CD8-positive, alpha-beta memory T cell (primary cell): Measurements from ENCODE around the gene CTRL. TPM values are rescaled to one million over a fixed set of nuclear protein-coding genes. Genes with fewer than 3 reads are reported as not detected.

Experiments used
- CTCF ChIA-PET: fragments of 350-600 bp; sonication (Branson Sonifier 250); formaldehyde crosslinking; loops from one replicate; lab custom pipeline; 2021; ENCODE audit warnings: antibody characterized with exemption; lab: Charles Lee
- POLR2A ChIA-PET: fragments of 350-600 bp; sonication (Branson Sonifier 250); formaldehyde crosslinking; loops from one replicate; lab custom pipeline; 2021; ENCODE audit warnings: antibody characterized with exemption; lab: Charles Lee
- DNase-seq, 5 donors: peaks; one replicate each; pipeline versions ENCODE4 v3.0.0 to v3.0.0-alpha.2; 2020 to 2022; ENCODE audit warnings: mixed read lengths in 1 of 5
- H3K27ac ChIP-seq: one replicate; pipeline ENCODE4 v1.7.0; 2013; ENCODE audit warnings: low read depth, mild to moderate bottlenecking, low read length, moderate library complexity
- H3K27me3 ChIP-seq: 2 replicates; pipeline ENCODE4 v1.7.0; 2013; ENCODE audit warnings: low read length, mild to moderate bottlenecking; ENCODE audit not compliant: insufficient read depth, poor library complexity, severe bottlenecking
- H3K36me3 ChIP-seq: 2 replicates; pipeline ENCODE4 v1.7.0; 2013; ENCODE audit warnings: mild to moderate bottlenecking, low read length, moderate library complexity; ENCODE audit not compliant: insufficient read depth
- H3K4me1 ChIP-seq: 2 replicates; pipeline ENCODE4 v1.7.0; 2013; ENCODE audit warnings: mild to moderate bottlenecking, low read length, moderate library complexity; ENCODE audit not compliant: insufficient read depth
- H3K4me3 ChIP-seq: 2 replicates; pipeline ENCODE4 v1.7.0; 2013; ENCODE audit warnings: mild to moderate bottlenecking, low read length
- H3K9me3 ChIP-seq: 2 replicates; pipeline ENCODE4 v1.7.0; 2013; ENCODE audit warnings: mild to moderate bottlenecking, low read length
- H3K27ac Mint-ChIP-seq, 8 donors: one replicate each; pipeline ENCODE4 v1.8.0; 2020 to 2021; ENCODE audit warnings: mixed read lengths in 8 of 8, mild to moderate bottlenecking in 6 of 8, inconsistent platforms in 3 of 8, moderate library complexity in 3 of 8
- H3K27me3 Mint-ChIP-seq, 2 donors: one replicate each; pipeline ENCODE4 v1.8.0; 2020 to 2021; ENCODE audit warnings: mixed read lengths in 2 of 2, mild to moderate bottlenecking in 1 of 2, moderate library complexity in 1 of 2
- H3K36me3 Mint-ChIP-seq, 3 donors: one replicate each; pipeline ENCODE4 v1.8.0; 2020 to 2021; ENCODE audit warnings: mixed read lengths in 3 of 3, inconsistent platforms in 1 of 3, mild to moderate bottlenecking in 1 of 3
- H3K4me1 Mint-ChIP-seq, 3 donors: one replicate each; pipeline ENCODE4 v1.8.0; 2020 to 2021; ENCODE audit warnings: mixed read lengths in 3 of 3, inconsistent platforms in 1 of 3, mild to moderate bottlenecking in 1 of 3
- H3K4me3 Mint-ChIP-seq, 7 donors: one replicate each; pipeline ENCODE4 v1.8.0; 2020 to 2021; ENCODE audit warnings: mixed read lengths in 7 of 7, mild to moderate bottlenecking in 6 of 7, moderate library complexity in 4 of 7, inconsistent platforms in 2 of 7
- H3K9me3 Mint-ChIP-seq, 5 donors: one replicate each; pipeline ENCODE4 v1.8.0; 2020 to 2022; ENCODE audit warnings: mixed read lengths in 5 of 5, mild to moderate bottlenecking in 3 of 5, moderate library complexity in 2 of 5, inconsistent platforms in 1 of 5
- polyA plus RNA-seq: library from polyadenylated mRNA; unstranded; fragments of 300-500 nt; fragmentation: Illumina TruSeq; gene quantifications from one replicate; pipeline ENCODE4 v1.2.3, GENCODE V29; 2021
- total RNA-seq, 2 experiments: library from RNA; stranded (reverse); gene quantifications; one replicate each; pipeline ENCODE4 v1.2.3, GENCODE V29; 2021

Gene CTRL
- total and polyA plus RNA-seq, 3 experiments from 2014 or later, result 1.5 to 4.9 (median 4.1) TPM

- H3K9me3 ChIP-seq, result no peaks in the 10 kb centered on the region
- H3K9me3 Mint-ChIP-seq, result no peaks in the 10 kb centered on the region
- no peaks in the 10 kb centered on the region for H3K27me3 ChIP-seq
- no peaks in the 10 kb centered on the region for H3K27me3 Mint-ChIP-seq
- CTCF ChIA-PET, result interaction anchor here (0.7 to 3.5 kb wide), 5 partner anchors 18 to 403 kb away, joined by 3 to 18 read pairs (median 4); no protein-coding TSS in a partner anchor
- no peak overlapping the region for H3K4me3 Mint-ChIP-seq
- peaks cover 0 to 17% (median 4%) of the 10 kb centered on the region in 3 donors for H3K4me1 Mint-ChIP-seq
- no peak for DNase-seq
- no peak overlapping the region for H3K27ac ChIP-seq
- POLR2A ChIA-PET, result interaction anchor here (0.6 kb wide), 1 partner anchor 41 kb away, joined by 3 read pairs; no protein-coding TSS in a partner anchor
- H3K4me3 ChIP-seq, result no peak overlapping the region
- peaks cover 0 to 52% (median 2%) of the 10 kb centered on the region in 3 donors for H3K36me3 Mint-ChIP-seq
- H3K36me3 ChIP-seq, result peaks cover under 1% of the 10 kb centered on the region
- H3K4me1 ChIP-seq, result no peaks in the 10 kb centered on the region
- peak overlapping the region in 3 of 8 donors; percentile 32 to 89 (median 66) for H3K27ac Mint-ChIP-seq
Measured at GRCh38 chr16:67924140-67924906, 7.3 kb downstream of the CTRL start.

GRCh38 chr16:67923414-67924116, 8.1 kb downstream of the CTRL start:
- ChIA-PET POLR2A (interaction anchor here (0.6 kb wide), 1 partner anchor 42 kb away, joined by 3 read pairs; no protein-coding TSS in a partner anchor), CTCF (interaction anchor here (0.9 to 3.5 kb wide), 2 partner anchors 12 to 402 kb away, joined by 4 to 12 read pairs; no protein-coding TSS in a partner anchor)
- Mint-ChIP-seq H3K27ac (peak overlapping the region in 3 of 8 donors; percentile 55 to 66 (median 63)), H3K36me3 (peaks cover 0 to 56% (median 5%) of the 10 kb centered on the region in 3 donors), H3K9me3 (no peaks in the 10 kb centered on the region), H3K4me1 (peaks cover 0 to 21% (median 4%) of the 10 kb centered on the region in 3 donors), H3K27me3 (no peaks in the 10 kb centered on the region), H3K4me3 (no peak overlapping the region)
- H3K27me3 ChIP-seq, result no peaks in the 10 kb centered on the region
- H3K4me1 ChIP-seq, result no peaks in the 10 kb centered on the region
- H3K4me3 ChIP-seq, result no peak overlapping the region
- no peaks in the 10 kb centered on the region for H3K36me3 ChIP-seq
- no peak overlapping the region for H3K27ac ChIP-seq
- DNase-seq, result no peak
- no peaks in the 10 kb centered on the region for H3K9me3 ChIP-seq

- Mint-ChIP-seq H3K4me3 (no peak overlapping the region), H3K4me1 (peaks cover 6 to 20% (median 7%) of the 10 kb centered on the region in 3 donors), H3K27ac (peak overlapping the region in 3 of 8 donors; percentile 55 to 77 (median 75)), H3K36me3 (peaks cover 0 to 56% (median 5%) of the 10 kb centered on the region in 3 donors), H3K9me3 (no peaks in the 10 kb centered on the region), H3K27me3 (no peaks in the 10 kb centered on the region)
- H3K9me3 ChIP-seq, result no peaks in the 10 kb centered on the region
- no peaks in the 10 kb centered on the region for H3K27me3 ChIP-seq
- H3K27ac ChIP-seq, result no peak overlapping the region
- H3K4me1 ChIP-seq, result no peaks in the 10 kb centered on the region
- no peak for DNase-seq
- no peak overlapping the region for H3K4me3 ChIP-seq
- no peaks in the 10 kb centered on the region for H3K36me3 ChIP-seq
- ChIA-PET POLR2A (no interaction called here), CTCF (interaction anchor here (0.9 to 3.5 kb wide), 3 partner anchors 13 to 401 kb away, joined by 4 to 12 read pairs (median 6); no protein-coding TSS in a partner anchor)
Measured at GRCh38 chr16:67922740-67923139, 8.9 kb downstream of the CTRL start.

- no peak for DNase-seq
- Mint-ChIP-seq H3K4me1 (peaks cover 12 to 25% (median 12%) of the 10 kb centered on the region in 3 donors), H3K27ac (peak overlapping the region in 3 of 8 donors; percentile 22 to 67 (median 58)), H3K9me3 (no peaks in the 10 kb centered on the region), H3K4me3 (no peak overlapping the region), H3K36me3 (peaks cover 0 to 58% (median 5%) of the 10 kb centered on the region in 3 donors), H3K27me3 (no peaks in the 10 kb centered on the region)
- Histone ChIP-seq H3K27me3 (no peaks in the 10 kb centered on the region), H3K9me3 (no peaks in the 10 kb centered on the region), H3K36me3 (no peaks in the 10 kb centered on the region), H3K27ac (no peak overlapping the region), H3K4me1 (peaks cover 4% of the 10 kb centered on the region), H3K4me3 (no peak overlapping the region)
- ChIA-PET CTCF (interaction anchor here (1.4 kb wide), 1 partner anchor 106 kb away, joined by 6 read pairs; no protein-coding TSS in a partner anchor), POLR2A (no interaction called here)
Measured at GRCh38 chr16:67922221-67922620, 9.4 kb downstream of the CTRL start.

GRCh38 chr16:67919622-67920221, 11.9 kb downstream of the CTRL start:
- Mint-ChIP-seq H3K9me3 (no peaks in the 10 kb centered on the region), H3K27ac (peak overlapping the region in 2 of 8 donors; percentile 38 to 63), H3K27me3 (no peaks in the 10 kb centered on the region), H3K4me1 (peaks cover 19 to 42% (median 26%) of the 10 kb centered on the region in 3 donors), H3K36me3 (peaks cover 0 to 72% (median 7%) of the 10 kb centered on the region in 3 donors), H3K4me3 (no peak overlapping the region)
- Histone ChIP-seq H3K4me3 (no peak overlapping the region), H3K4me1 (peaks cover 5% of the 10 kb centered on the region), H3K27ac (no peak overlapping the region), H3K36me3 (no peaks in the 10 kb centered on the region), H3K27me3 (no peaks in the 10 kb centered on the region), H3K9me3 (no peaks in the 10 kb centered on the region)
- DNase-seq, result no peak
- CTCF ChIA-PET, result interaction anchor here (0.8 to 1.2 kb wide), 4 partner anchors 9 to 103 kb away, joined by 3 to 6 read pairs (median 4); no protein-coding TSS in a partner anchor
- POLR2A ChIA-PET, result no interaction called here

- peaks cover 5% of the 10 kb centered on the region for H3K4me1 ChIP-seq
- no peaks in the 10 kb centered on the region for H3K36me3 ChIP-seq
- ChIA-PET POLR2A (no interaction called here), CTCF (no interaction called here)
- peaks cover 20 to 50% (median 29%) of the 10 kb centered on the region in 3 donors for H3K4me1 Mint-ChIP-seq
- DNase-seq, result no peak
- no peaks in the 10 kb centered on the region for H3K27me3 ChIP-seq
- no peak overlapping the region for H3K27ac ChIP-seq
- H3K4me3 ChIP-seq, result no peak overlapping the region
- no peaks in the 10 kb centered on the region for H3K9me3 ChIP-seq
- H3K4me3 Mint-ChIP-seq, result no peak overlapping the region
- H3K36me3 Mint-ChIP-seq, result peaks cover 0 to 65% (median 7%) of the 10 kb centered on the region in 3 donors
- H3K27me3 Mint-ChIP-seq, result no peaks in the 10 kb centered on the region
- H3K27ac Mint-ChIP-seq, result peak overlapping the region in 7 of 8 donors; percentile 15 to 78 (median 55)
- H3K9me3 Mint-ChIP-seq, result no peaks in the 10 kb centered on the region
Measured at GRCh38 chr16:67917852-67918236, 13.8 kb downstream of the CTRL start.

- no peaks in the 10 kb centered on the region for H3K9me3 Mint-ChIP-seq
- Histone ChIP-seq H3K27me3 (no peaks in the 10 kb centered on the region), H3K4me3 (no peak overlapping the region), H3K27ac (no peak overlapping the region), H3K36me3 (no peaks in the 10 kb centered on the region), H3K4me1 (peaks cover 5% of the 10 kb centered on the region), H3K9me3 (no peaks in the 10 kb centered on the region)
- peaks cover 20 to 50% (median 29%) of the 10 kb centered on the region in 3 donors for H3K4me1 Mint-ChIP-seq
- ChIA-PET POLR2A (no interaction called here), CTCF (no interaction called here)
- peaks cover 0 to 62% (median 7%) of the 10 kb centered on the region in 3 donors for H3K36me3 Mint-ChIP-seq
- H3K27ac Mint-ChIP-seq, result peak overlapping the region in 7 of 8 donors; percentile 15 to 88 (median 54)
- no peak overlapping the region for H3K4me3 Mint-ChIP-seq
- H3K27me3 Mint-ChIP-seq, result no peaks in the 10 kb centered on the region
- DNase-seq, result no peak
Measured at GRCh38 chr16:67917140-67917851, 14.4 kb downstream of the CTRL start.
